Mesenchymal stem cell (in vitro differentiated cells and primary cell): ENCODE results near the gene AGPAT1.
A peak's percentile ranks its signal among the peaks of the same experiment; 100 is the strongest.
"Not testable (repeated sequence)": the region's sequence is repeated elsewhere in the genome, so short reads cannot be mapped to it uniquely, and the experiment has no call there.

Experiments
- DNase-seq: peaks from one replicate; pipeline ENCODE4 v3.0.0-alpha.2; 2013
- H2AFZ ChIP-seq: one replicate; pipeline ENCODE4 v1.6.1; 2013; ENCODE audit warnings: low read depth, mild to moderate bottlenecking, control low read depth, inconsistent platforms, low read length, moderate library complexity
- H2AK5ac ChIP-seq: 2 replicates; pipeline ENCODE4 v1.6.1; 2013; ENCODE audit warnings: low read length, moderate library complexity, mild to moderate bottlenecking, inconsistent platforms; ENCODE audit not compliant: severe bottlenecking
- H2BK120ac ChIP-seq: one replicate; pipeline ENCODE4 v1.6.1; 2013; ENCODE audit warnings: low read depth, mild to moderate bottlenecking, inconsistent platforms, low read length, moderate library complexity
- H2BK12ac ChIP-seq, 2 experiments: one replicate each; pipeline ENCODE4 v1.6.1; 2013; ENCODE audit warnings: inconsistent platforms in 2 of 2, low read length in 2 of 2, mild to moderate bottlenecking in 2 of 2, moderate library complexity in 2 of 2, control low read depth in 1 of 2
- H2BK15ac ChIP-seq: one replicate; pipeline ENCODE4 v1.6.1; 2013; ENCODE audit warnings: mild to moderate bottlenecking, low read depth, inconsistent platforms; ENCODE audit not compliant: poor library complexity, severe bottlenecking
- H2BK5ac ChIP-seq: 2 replicates; pipeline ENCODE4 v1.6.1; 2013; ENCODE audit warnings: low read depth, mild to moderate bottlenecking, low read length, control low read depth, inconsistent platforms; ENCODE audit not compliant: poor library complexity, severe bottlenecking
- H3K14ac ChIP-seq, 2 experiments: one replicate each; pipeline ENCODE4 v1.6.1; 2013; ENCODE audit warnings: inconsistent platforms in 2 of 2, low read length in 2 of 2, control low read depth in 1 of 2, mild to moderate bottlenecking in 1 of 2, moderate library complexity in 1 of 2
- H3K18ac ChIP-seq, 2 experiments: one replicate each; pipeline ENCODE4 v1.6.1; 2013; ENCODE audit warnings: inconsistent platforms in 2 of 2, low read length in 2 of 2, control low read depth in 1 of 2, low read depth in 1 of 2, mild to moderate bottlenecking in 1 of 2
- H3K23ac ChIP-seq, 2 experiments: one replicate each; pipeline ENCODE4 v1.6.1; 2013; ENCODE audit warnings: inconsistent platforms in 2 of 2, low read length in 2 of 2, mild to moderate bottlenecking in 2 of 2, moderate library complexity in 2 of 2, control low read depth in 1 of 2
- H3K27ac ChIP-seq: 2 replicates; pipeline ENCODE4 v1.5.1; 2013; ENCODE audit warnings: mild to moderate bottlenecking, moderate library complexity, low read length, control low read depth, inconsistent platforms; ENCODE audit not compliant: poor library complexity, severe bottlenecking
- H3K27me3 ChIP-seq, 2 experiments: 2 replicates each; pipeline versions ENCODE4 v1.6.1 to v1.7.0; 2013; ENCODE audit warnings: low read length in 2 of 2, mild to moderate bottlenecking in 2 of 2, moderate library complexity in 2 of 2, control low read depth in 1 of 2, inconsistent platforms in 1 of 2; ENCODE audit not compliant: control insufficient read depth in 1 of 2, insufficient read depth in 1 of 2
- H3K36me3 ChIP-seq, 2 experiments: 2 replicates each; pipeline versions ENCODE4 v1.6.1 to v1.7.0; 2013; ENCODE audit warnings: low read length in 2 of 2, control low read depth in 1 of 2, inconsistent platforms in 1 of 2, low read depth in 1 of 2, mild to moderate bottlenecking in 1 of 2; ENCODE audit not compliant: insufficient read depth in 2 of 2, control insufficient read depth in 1 of 2
- H3K4ac ChIP-seq, 2 experiments: one replicate each; pipeline ENCODE4 v1.6.1; 2013; ENCODE audit warnings: inconsistent platforms in 2 of 2, low read length in 2 of 2, mild to moderate bottlenecking in 2 of 2, moderate library complexity in 2 of 2, control low read depth in 1 of 2, low read depth in 1 of 2
- H3K4me1 ChIP-seq: 2 replicates; pipeline ENCODE4 v1.6.1; 2013; ENCODE audit warnings: low read depth, low read length, control low read depth; ENCODE audit not compliant: control insufficient read depth, insufficient read depth
- H3K4me2 ChIP-seq: 2 replicates; pipeline ENCODE4 v1.6.1; 2013; ENCODE audit warnings: low read length, mild to moderate bottlenecking, inconsistent platforms; ENCODE audit not compliant: poor library complexity, severe bottlenecking
- H3K4me3 ChIP-seq, 2 experiments: 2 replicates each; pipeline versions ENCODE4 v1.5.1 to v1.7.0; 2013; ENCODE audit warnings: low read length in 2 of 2, mild to moderate bottlenecking in 2 of 2, control low read depth in 1 of 2, low read depth in 1 of 2; ENCODE audit not compliant: insufficient read depth in 1 of 2
- H3K79me1 ChIP-seq: replicated peaks from 2 replicates; pipeline ENCODE4 v1.6.1; 2013; ENCODE audit warnings: mild to moderate bottlenecking, control low read depth, low read length, inconsistent platforms; ENCODE audit not compliant: poor library complexity, severe bottlenecking
- H3K9ac ChIP-seq: 2 replicates; pipeline ENCODE4 v1.7.0; 2013; ENCODE audit warnings: mild to moderate bottlenecking, low read length, moderate library complexity
- H3K9me3 ChIP-seq: 2 replicates; pipeline ENCODE4 v1.7.0; 2013; ENCODE audit warnings: mild to moderate bottlenecking, low read length; ENCODE audit not compliant: control insufficient read depth
- H4K8ac ChIP-seq: one replicate; pipeline ENCODE4 v1.6.1; 2013; ENCODE audit warnings: inconsistent platforms, mild to moderate bottlenecking, low read length, moderate library complexity
- H4K91ac ChIP-seq: one replicate; pipeline ENCODE4 v1.6.1; 2013; ENCODE audit warnings: mild to moderate bottlenecking, low read length, inconsistent platforms
- WGBS: methylation state at CpG from one replicate; pipeline ENCODE4 v1.1.7; 2013; ENCODE audit warnings: mixed read lengths; 5-methylcytosine and 5-hydroxymethylcytosine counted together

The AGPAT1 gene

GRCh38 chr6:32146287-32146686 is 29.6 kb downstream of the AGPAT1 start:
- peaks cover 39 to 43% of the 10 kb centered on the region in 2 experiments for H3K27me3 ChIP-seq
- no peak overlapping the region for H3K27ac ChIP-seq
- no peak for DNase-seq
- no peak overlapping the region for H3K14ac ChIP-seq
- no peak overlapping the region for H2BK120ac ChIP-seq
- H3K4me2 ChIP-seq = no peak overlapping the region
- H4K8ac ChIP-seq = no peak overlapping the region
- H3K4me3 ChIP-seq = no peak overlapping the region
- H3K36me3 ChIP-seq = no peaks in the 10 kb centered on the region
- 96% methylated on average over 1 of the region's 1 CpG for WGBS
- H2BK5ac ChIP-seq = no peak overlapping the region
- no peak overlapping the region for H2AK5ac ChIP-seq
- H3K9ac ChIP-seq = no peak overlapping the region
- H3K23ac ChIP-seq = no peak overlapping the region
- no peak overlapping the region for H3K4ac ChIP-seq
- H3K4me1 ChIP-seq = peaks cover 4% of the 10 kb centered on the region
- H3K18ac ChIP-seq = no peak overlapping the region
- H3K79me1 ChIP-seq = peaks cover under 1% of the 10 kb centered on the region
- H2BK15ac ChIP-seq = no peak overlapping the region
- H2BK12ac ChIP-seq = no peak overlapping the region
- no peaks in the 10 kb centered on the region for H3K9me3 ChIP-seq
- no peak overlapping the region for H2AFZ ChIP-seq
- H4K91ac ChIP-seq = no peak overlapping the region

GRCh38 chr6:32144238-32144637 is 31.6 kb downstream of the AGPAT1 start:
- not testable (repeated sequence) for H3K79me1 ChIP-seq, H3K9ac ChIP-seq, DNase-seq, H2AFZ ChIP-seq, H2BK12ac ChIP-seq, H3K9me3 ChIP-seq, H2BK5ac ChIP-seq, H3K4me1 ChIP-seq, H4K8ac ChIP-seq, H3K4me2 ChIP-seq, H3K14ac ChIP-seq, H3K4me3 ChIP-seq, H2AK5ac ChIP-seq, H4K91ac ChIP-seq, H2BK120ac ChIP-seq, H3K36me3 ChIP-seq, H3K23ac ChIP-seq, H3K27ac ChIP-seq, H3K18ac ChIP-seq, H2BK15ac ChIP-seq, H3K4ac ChIP-seq
- peaks cover 25 to 30% of the 10 kb centered on the region in 2 experiments for H3K27me3 ChIP-seq
- whole genome bisulfite sequencing = 87% methylated on average over 7 of the region's 7 CpGs

GRCh38 chr6:32140420-32141046 is 35.4 kb downstream of the AGPAT1 start:
- H3K79me1 ChIP-seq = no peaks in the 10 kb centered on the region
- H4K8ac ChIP-seq = no peak overlapping the region
- no peak overlapping the region for H2BK15ac ChIP-seq
- no peak overlapping the region for H2AFZ ChIP-seq
- H3K23ac ChIP-seq = no peak overlapping the region
- no peak overlapping the region for H2BK5ac ChIP-seq
- H3K4ac ChIP-seq = no peak overlapping the region
- H2BK12ac ChIP-seq = no peak overlapping the region
- 74% methylated on average over 5 of the region's 5 CpGs for WGBS
- DNase-seq = peak; percentile 48
- no peaks in the 10 kb centered on the region for H3K9me3 ChIP-seq
- H3K4me2 ChIP-seq = no peak overlapping the region
- no peak overlapping the region for H4K91ac ChIP-seq
- H3K9ac ChIP-seq = no peak overlapping the region
- no peak overlapping the region for H3K18ac ChIP-seq
- no peak overlapping the region for H2BK120ac ChIP-seq
- no peaks in the 10 kb centered on the region for H3K36me3 ChIP-seq
- H3K14ac ChIP-seq = no peak overlapping the region
- H3K27me3 ChIP-seq = peaks cover 0 to 3% of the 10 kb centered on the region in 2 experiments
- no peak overlapping the region for H3K27ac ChIP-seq
- no peak overlapping the region for H3K4me3 ChIP-seq
- no peaks in the 10 kb centered on the region for H3K4me1 ChIP-seq
- H2AK5ac ChIP-seq = no peak overlapping the region

DNA sequence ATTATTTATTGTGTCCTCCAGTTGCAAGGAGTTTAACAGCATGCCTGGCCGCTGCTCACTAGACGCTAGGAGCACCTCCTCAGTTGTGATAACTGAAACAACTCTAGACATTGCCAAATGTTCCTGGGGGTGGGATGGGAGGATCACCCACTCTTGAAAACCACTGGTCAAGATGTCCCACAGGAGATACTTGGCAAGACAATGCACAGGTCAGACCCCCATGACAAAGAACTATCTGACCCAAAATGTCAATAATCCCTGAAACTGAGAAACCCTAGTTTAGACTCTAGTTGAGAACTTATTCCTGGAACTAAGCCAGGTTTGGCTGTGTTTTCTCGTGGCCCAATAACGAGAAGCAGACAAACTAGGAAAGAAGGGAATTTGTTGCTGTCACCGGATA is 36.3 kb downstream of the AGPAT1 start:
- H3K27me3 ChIP-seq = peaks cover 0 to 3% of the 10 kb centered on the region in 2 experiments
- no peak overlapping the region for H3K4ac ChIP-seq
- no peak overlapping the region for H3K18ac ChIP-seq
- H3K79me1 ChIP-seq = no peaks in the 10 kb centered on the region
- no peak overlapping the region for H4K8ac ChIP-seq
- no peak overlapping the region for H3K9ac ChIP-seq
- H3K23ac ChIP-seq = no peak overlapping the region
- no peak overlapping the region for H2AFZ ChIP-seq
- no peak overlapping the region for H3K4me3 ChIP-seq
- 91% methylated on average over 5 of the region's 5 CpGs for WGBS
- H3K36me3 ChIP-seq = no peaks in the 10 kb centered on the region
- no peak overlapping the region for H2BK5ac ChIP-seq
- no peaks in the 10 kb centered on the region for H3K4me1 ChIP-seq
- no peak overlapping the region for H3K14ac ChIP-seq
- DNase-seq = no peak
- no peak overlapping the region for H2BK12ac ChIP-seq
- no peak overlapping the region for H2AK5ac ChIP-seq
- no peak overlapping the region for H2BK15ac ChIP-seq
- no peak overlapping the region for H2BK120ac ChIP-seq
- H4K91ac ChIP-seq = no peak overlapping the region
- H3K27ac ChIP-seq = no peak overlapping the region
- H3K4me2 ChIP-seq = no peak overlapping the region
- H3K9me3 ChIP-seq = no peaks in the 10 kb centered on the region
